Activated T-helper 17 cell treated with anti-CD3 and anti-CD28 coated beads, Interleukin-2, amount 50 U/mL, for 72 hours (primary cell): ENCODE results near the gene SPINK7. TPM values are rescaled to one million over a fixed set of nuclear protein-coding genes. Genes with fewer than 3 reads are reported as not detected.
A peak's percentile ranks its signal among the peaks of the same experiment; 100 is the strongest.
"Not testable (repeated sequence)": the region's sequence is repeated elsewhere in the genome, so short reads cannot be mapped to it uniquely, and the experiment has no call there.

Experiments used
- ATAC-seq: fragments of 150-1000 bp; cut with Tn5 transposase; replicated peaks from 2 replicates; pipeline ENCODE4 v1.10.0; 2021; ENCODE audit warnings: mild to moderate bottlenecking, moderate library complexity
- H3K27ac Mint-ChIP-seq: one replicate; pipeline ENCODE4 v1.8.0; 2022; ENCODE audit warnings: mixed read lengths
- H3K27me3 Mint-ChIP-seq: one replicate; pipeline ENCODE4 v1.8.0; 2022; ENCODE audit warnings: mixed read lengths
- H3K36me3 Mint-ChIP-seq: one replicate; pipeline ENCODE4 v1.8.0; 2022; ENCODE audit warnings: low read depth, mild to moderate bottlenecking, mixed read lengths
- H3K4me1 Mint-ChIP-seq: one replicate; pipeline ENCODE4 v1.8.0; 2022; ENCODE audit warnings: mixed read lengths
- H3K4me3 Mint-ChIP-seq: one replicate; pipeline ENCODE4 v1.8.0; 2022; ENCODE audit warnings: mild to moderate bottlenecking, mixed read lengths
- H3K9me3 Mint-ChIP-seq: one replicate; pipeline ENCODE4 v1.8.0; 2022; ENCODE audit warnings: mixed read lengths
- total RNA-seq, 2 donors: library from RNA; stranded (reverse); gene quantifications; one replicate each; pipeline ENCODE4 v1.2.3, GENCODE V29; 2022

SPINK7 gene
- total RNA-seq, 2 donors from 2014 or later = not detected

DNA sequence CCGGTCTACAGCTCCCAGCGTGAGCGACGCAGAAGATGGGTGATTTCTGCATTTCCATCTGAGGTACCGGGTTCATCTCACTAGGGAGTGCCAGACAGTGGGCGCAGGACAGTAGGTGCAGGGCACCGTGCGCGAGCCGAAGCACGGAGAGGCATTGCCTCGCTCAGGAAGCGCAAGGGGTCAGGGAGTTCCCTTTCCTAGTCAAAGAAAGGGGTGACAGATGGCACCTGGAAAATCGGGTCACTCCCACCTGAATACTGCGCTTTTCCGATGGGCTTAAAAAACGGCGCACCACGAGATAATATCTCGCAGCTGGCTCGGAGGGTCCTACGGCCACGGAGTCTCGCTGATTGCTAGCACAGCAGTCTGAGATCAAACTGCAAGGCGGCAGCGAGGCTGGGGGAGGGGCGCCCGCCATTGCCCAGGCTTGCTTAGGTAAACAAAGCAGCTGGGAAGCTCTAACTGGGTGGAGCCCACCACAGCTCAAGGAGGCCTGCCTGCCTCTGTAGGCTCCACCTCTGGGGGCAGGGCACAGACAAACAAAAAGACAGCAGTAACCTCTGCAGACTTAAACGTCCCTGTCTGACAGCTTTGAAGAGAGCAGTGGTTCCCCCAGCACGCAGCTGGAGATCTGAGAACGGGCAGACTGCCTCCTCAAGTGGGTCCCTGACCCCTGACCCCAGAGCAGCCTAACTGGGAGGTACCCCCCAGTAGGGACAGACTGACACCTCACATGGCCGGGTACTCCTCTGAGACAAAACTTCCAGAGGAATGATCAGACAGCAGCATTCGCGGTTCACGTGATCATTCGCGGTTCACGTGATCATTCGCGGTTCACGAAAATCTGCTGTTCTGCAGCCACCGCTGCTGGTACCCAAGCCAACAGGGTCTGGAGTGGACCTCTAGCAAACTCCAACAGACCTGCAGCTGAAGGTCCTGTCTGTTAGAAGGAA lies 8.1 kb downstream of the SPINK7 start:
- not testable (repeated sequence) for ATAC-seq, H3K27ac Mint-ChIP-seq, H3K36me3 Mint-ChIP-seq, H3K4me1 Mint-ChIP-seq, H3K27me3 Mint-ChIP-seq, H3K9me3 Mint-ChIP-seq
- H3K4me3 Mint-ChIP-seq = peak overlapping the region; percentile 59

DNA sequence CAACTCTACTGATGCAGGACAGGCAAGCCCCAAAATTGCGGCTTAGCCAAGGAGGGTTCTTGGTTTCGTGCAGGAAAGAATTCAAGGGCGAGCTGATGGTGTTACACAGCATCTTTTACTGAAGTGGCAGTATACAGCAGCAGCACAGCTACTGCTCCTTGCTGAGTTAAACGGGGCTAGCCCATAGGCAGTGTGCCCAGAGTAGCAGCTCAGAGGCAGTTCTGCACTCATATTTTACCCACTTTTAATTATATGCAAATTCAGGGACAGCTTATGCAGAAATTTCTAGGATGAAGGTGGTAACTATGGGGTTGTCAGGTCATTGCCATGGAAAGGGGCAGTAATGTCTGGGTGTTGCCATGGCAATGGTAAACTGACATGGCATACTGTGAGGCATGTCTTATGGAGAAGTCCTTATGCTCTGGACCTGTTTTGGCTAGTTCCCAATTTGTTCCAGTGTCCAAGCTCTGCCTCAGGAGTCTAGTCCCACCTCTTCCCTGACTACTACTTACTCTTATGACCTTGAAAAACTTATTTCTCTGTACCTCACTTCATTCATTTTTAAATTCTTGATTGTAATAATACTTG lies 21.1 kb downstream of the SPINK7 start:
- Mint-ChIP-seq H3K27ac (no peak overlapping the region), H3K36me3 (no peaks in the 10 kb centered on the region), H3K4me1 (no peaks in the 10 kb centered on the region), H3K27me3 (peaks cover 5% of the 10 kb centered on the region), H3K9me3 (peaks cover 11% of the 10 kb centered on the region), H3K4me3 (no peak overlapping the region)
- no peak for ATAC-seq

DNA sequence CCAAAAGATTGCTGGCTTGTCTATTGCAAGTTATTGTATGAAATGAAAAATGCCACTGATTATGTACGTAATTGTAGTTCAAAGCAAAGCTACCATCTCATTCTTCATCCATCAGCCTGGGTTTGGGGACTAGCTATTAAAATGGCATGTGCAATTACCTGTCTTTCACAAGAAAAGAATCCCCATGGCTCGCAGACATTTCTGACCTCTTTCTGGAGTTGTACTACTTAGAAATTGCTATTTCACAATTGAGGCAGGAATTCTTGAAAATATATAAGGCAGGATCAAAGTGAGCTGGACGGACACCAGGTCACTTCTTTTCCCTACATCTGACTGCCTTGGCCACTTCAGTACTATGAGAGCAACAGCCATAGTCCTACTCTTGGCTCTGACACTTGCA lies 23.0 kb downstream of the SPINK7 start, which contains the start of gene SPINK9:
Gene SPINK9 (plus strand): TSS at position 301 of the 400 bp plus-strand sequence. CDS start 55 bp downstream, at position 356.
- Mint-ChIP-seq H3K9me3 (peaks cover 6% of the 10 kb centered on the region), H3K4me3 (no peak within 1 kb of the TSS), H3K36me3 (no peaks in the 10 kb centered on the region), H3K4me1 (no peaks in the 10 kb centered on the region), H3K27ac (no peak within 1 kb of the TSS), H3K27me3 (peaks cover 5% of the 10 kb centered on the region)
- no peak for ATAC-seq

DNA sequence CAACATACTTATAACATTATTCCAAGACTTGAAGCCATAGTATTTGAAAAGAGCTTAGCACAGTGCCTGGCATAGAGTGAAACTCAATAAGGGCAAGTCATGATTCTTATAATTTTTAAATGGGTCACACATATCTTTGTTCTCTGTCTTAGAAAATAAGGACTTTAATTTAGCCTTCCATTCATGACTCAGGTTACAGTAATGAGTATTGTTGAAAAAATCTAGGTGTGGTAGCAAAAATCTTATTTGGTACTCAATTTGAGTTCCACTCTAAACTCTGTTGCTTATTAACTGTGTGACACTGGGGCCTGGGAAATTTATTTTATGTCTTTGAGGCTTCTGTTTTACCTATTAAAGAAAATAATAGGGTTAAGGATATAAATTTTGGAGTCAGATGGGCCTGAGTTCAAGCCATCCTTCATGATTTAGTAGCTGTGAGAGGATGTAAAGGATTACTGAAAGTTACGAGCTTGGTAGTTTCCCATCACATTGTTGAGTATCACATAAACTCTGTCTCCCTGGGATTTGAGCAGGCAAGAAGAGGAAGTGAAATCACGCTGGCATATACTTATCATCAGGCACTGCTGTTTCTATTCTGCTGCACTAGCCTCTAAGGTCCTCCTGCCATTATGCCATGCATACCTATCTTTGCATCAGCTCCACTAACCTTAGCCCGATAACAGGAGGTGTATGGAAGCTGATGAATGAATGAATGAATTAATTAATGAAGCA lies 24.6 kb downstream of the SPINK7 start:
- no peak overlapping the region for H3K4me3 Mint-ChIP-seq

DNA sequence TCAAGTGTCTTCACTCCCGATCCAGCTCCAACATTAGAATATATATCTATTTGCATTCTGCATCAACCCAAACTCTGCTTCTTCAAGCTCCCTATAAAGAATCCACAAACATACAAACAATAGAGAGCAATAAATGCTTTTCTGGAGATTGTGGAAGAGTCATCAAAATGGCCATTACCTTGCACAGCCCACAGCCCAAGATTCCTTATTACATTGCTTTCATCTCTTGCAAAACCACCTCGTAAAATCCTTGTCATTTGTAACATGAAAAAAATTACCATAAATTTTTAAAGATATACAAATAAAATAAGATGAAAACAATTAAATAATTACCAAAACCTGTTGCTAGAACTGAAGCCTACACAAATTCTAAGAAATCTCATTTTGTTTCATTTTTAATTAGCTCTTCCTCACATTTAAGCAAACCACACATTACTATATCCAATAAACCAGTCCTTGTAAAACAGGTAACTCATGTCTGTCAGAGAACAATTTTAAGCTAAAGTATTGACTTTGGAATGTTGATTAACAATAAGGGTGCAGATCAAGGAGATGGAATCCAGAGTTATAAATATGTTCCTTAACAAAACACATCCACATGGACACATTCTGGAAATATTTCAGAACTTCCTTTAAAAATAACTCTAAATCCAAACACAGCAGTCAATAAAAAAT lies 30.3 kb downstream of the SPINK7 start:
- H3K36me3 Mint-ChIP-seq = no peaks in the 10 kb centered on the region
- H3K27ac Mint-ChIP-seq = no peak overlapping the region
- no peaks in the 10 kb centered on the region for H3K9me3 Mint-ChIP-seq
- H3K4me3 Mint-ChIP-seq = no peak overlapping the region
- no peak for ATAC-seq
- no peaks in the 10 kb centered on the region for H3K4me1 Mint-ChIP-seq
- H3K27me3 Mint-ChIP-seq = no peaks in the 10 kb centered on the region

More for the DNA sequence above, 24.6 kb downstream of the SPINK7 start:
- Mint-ChIP-seq H3K27ac (no peak overlapping the region), H3K27me3 (no peaks in the 10 kb centered on the region), H3K9me3 (no peaks in the 10 kb centered on the region), H3K36me3 (no peaks in the 10 kb centered on the region), H3K4me1 (no peaks in the 10 kb centered on the region)
- no peak for ATAC-seq

DNA sequence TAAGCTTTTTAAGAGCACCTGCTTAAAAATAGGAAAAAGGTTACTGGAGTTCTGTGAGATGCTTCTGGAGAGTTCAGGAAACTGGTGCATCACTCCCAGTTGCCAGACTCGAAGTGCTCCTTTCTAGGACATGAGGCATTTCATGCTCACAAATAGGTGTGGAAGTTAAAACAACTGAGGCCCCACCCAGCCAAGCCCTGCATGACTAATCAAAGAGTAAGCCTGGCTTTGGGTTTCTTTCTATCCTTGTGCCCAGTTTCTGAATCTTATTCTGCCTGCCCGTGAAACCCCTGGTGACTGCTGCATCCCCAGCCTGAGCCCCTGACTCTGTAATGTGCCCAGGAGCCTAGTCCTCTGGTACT lies 30.8 kb downstream of the SPINK7 start:
- H3K36me3 Mint-ChIP-seq = no peaks in the 10 kb centered on the region
- no peak overlapping the region for H3K4me3 Mint-ChIP-seq
- H3K27me3 Mint-ChIP-seq = no peaks in the 10 kb centered on the region
- H3K9me3 Mint-ChIP-seq = no peaks in the 10 kb centered on the region
- H3K4me1 Mint-ChIP-seq = no peaks in the 10 kb centered on the region
- ATAC-seq = no peak
- H3K27ac Mint-ChIP-seq = no peak overlapping the region

DNA sequence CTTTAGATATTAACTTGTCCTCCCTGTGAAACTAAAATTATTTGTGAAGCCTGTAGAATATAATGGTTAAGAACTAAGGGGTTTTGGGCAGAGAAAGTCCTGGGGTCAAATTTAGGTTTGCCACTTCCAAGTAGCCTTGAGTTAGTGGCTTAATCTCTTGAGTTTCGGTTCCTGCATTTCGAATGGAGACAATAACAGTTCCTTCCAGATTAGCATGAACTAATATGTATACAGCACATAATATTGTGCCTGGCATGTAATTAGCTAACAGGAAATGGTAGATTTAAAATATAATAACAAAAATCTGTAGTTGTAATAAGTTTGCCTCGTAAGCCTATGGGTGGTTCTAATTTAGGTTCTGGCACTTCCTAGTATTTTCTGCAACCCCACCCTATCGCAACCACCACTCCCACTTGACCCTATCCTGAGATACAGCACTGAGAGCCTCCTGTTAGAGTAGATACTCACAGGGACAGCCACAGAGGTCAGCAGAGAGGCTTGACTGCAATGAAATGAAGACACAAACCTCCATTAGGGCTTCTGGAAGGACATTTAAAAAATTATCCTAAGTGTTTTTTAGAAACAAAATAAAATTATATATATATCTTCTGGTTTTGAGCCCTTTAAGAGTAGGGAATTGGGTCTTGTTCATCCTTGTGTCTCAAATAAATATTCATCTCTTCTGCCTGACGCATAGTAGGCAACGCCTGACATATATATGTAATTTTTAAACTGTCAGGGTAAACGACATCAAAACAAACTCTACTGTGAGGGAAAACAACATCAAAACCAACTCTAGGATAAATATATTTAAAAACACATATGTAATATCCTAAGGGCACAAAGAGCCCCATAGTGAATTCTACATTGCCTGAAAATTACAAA lies 31.6 kb downstream of the SPINK7 start:
- Mint-ChIP-seq H3K4me1 (no peaks in the 10 kb centered on the region), H3K36me3 (no peaks in the 10 kb centered on the region), H3K4me3 (no peak overlapping the region), H3K27ac (no peak overlapping the region), H3K9me3 (no peaks in the 10 kb centered on the region), H3K27me3 (no peaks in the 10 kb centered on the region)
- no peak for ATAC-seq

DNA sequence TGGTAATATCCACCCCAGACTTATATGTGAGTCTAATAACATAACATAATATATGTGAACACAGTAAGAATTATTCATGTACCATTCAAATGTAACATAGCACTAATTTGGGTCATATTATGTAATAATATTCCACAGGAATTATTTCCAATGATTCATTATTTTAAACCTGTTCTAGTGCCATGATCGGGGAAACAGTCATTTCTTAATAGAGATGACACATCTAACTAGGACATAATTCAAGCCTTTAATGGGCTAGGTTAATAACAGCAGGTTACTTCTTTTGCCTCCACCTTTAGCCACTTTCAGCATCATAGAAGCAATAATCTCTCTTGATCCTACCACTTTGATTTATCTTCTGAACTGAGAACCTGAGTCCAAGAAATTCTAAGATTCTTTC lies 35.5 kb downstream of the SPINK7 start:
- Mint-ChIP-seq H3K27ac (no peak overlapping the region), H3K27me3 (no peaks in the 10 kb centered on the region), H3K36me3 (no peaks in the 10 kb centered on the region), H3K4me1 (no peaks in the 10 kb centered on the region), H3K9me3 (no peaks in the 10 kb centered on the region), H3K4me3 (no peak overlapping the region)
- ATAC-seq = no peak

DNA sequence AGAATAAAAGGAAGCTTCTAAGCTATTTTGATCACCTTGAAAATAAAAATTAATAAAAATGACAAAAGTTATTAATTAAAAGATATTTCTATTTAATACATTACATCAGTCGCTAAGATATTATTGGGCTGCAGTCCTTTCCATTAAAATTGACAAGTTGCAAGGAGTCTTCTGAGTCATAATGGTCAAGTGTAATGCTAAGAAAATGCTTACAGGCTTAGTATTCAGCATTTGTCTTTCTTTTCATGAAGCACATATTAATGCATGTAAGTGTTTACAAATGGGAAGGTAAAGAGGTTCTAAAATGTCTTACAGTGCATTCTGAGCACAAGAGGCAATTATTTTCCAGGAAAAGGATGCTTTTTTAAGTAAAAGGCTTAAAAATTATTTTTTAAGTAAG lies 40.5 kb downstream of the SPINK7 start:
- no peak for ATAC-seq
- no peaks in the 10 kb centered on the region for H3K9me3 Mint-ChIP-seq
- H3K36me3 Mint-ChIP-seq = no peaks in the 10 kb centered on the region
- H3K27ac Mint-ChIP-seq = no peak overlapping the region
- H3K4me1 Mint-ChIP-seq = no peaks in the 10 kb centered on the region
- H3K27me3 Mint-ChIP-seq = no peaks in the 10 kb centered on the region
- H3K4me3 Mint-ChIP-seq = no peak overlapping the region

DNA sequence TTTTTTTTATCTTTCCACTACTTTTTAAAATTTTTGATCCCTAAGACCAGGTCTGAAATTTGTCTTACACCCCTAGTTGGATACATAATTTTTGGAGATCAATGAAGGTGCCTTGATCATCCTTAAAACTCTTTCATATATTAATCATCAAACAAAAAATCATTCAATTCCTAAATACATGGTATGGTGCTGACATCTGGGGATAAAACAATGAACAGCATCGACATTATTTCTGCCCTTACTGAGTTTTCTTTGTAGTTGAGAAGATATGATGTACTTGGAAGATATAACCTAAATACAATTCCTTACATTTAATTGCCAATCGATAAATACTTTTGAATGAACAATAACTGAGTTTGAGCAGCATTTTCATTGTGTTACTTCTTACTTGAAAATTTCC lies 41.4 kb downstream of the SPINK7 start:
- H3K9me3 Mint-ChIP-seq = no peaks in the 10 kb centered on the region
- ATAC-seq = no peak
- H3K36me3 Mint-ChIP-seq = no peaks in the 10 kb centered on the region
- H3K27me3 Mint-ChIP-seq = no peaks in the 10 kb centered on the region
- no peaks in the 10 kb centered on the region for H3K4me1 Mint-ChIP-seq
- H3K27ac Mint-ChIP-seq = no peak overlapping the region
- H3K4me3 Mint-ChIP-seq = no peak overlapping the region

DNA sequence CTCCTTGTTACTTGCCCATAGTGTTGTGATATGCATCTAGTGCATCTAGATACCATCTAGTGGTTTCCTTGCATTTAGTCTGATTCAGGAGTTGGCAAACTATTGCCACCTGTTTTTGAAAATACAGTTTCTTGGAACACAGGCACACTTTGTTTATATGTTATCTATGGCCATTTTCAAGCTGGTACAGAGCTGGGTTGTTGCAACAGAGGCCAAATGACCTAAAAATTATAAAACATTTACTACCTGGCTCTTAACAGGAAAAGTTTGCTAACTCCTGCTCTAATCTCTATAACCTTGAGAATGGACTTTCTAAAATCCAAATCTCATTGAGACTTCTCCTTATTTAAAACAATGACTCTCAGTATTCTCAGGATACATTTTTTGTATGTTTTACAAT lies 52.1 kb downstream of the SPINK7 start:
- ATAC-seq = no peak
- H3K27ac Mint-ChIP-seq = no peak overlapping the region
- peaks cover 5% of the 10 kb centered on the region for H3K4me1 Mint-ChIP-seq
- no peak overlapping the region for H3K4me3 Mint-ChIP-seq
- H3K36me3 Mint-ChIP-seq = no peaks in the 10 kb centered on the region
- H3K9me3 Mint-ChIP-seq = peaks cover 5% of the 10 kb centered on the region
- no peaks in the 10 kb centered on the region for H3K27me3 Mint-ChIP-seq
